Chondrocyte (in vitro differentiated cells): Measurements from ENCODE around the gene FRMPD4. TPM values are rescaled to one million over a fixed set of nuclear protein-coding genes. Genes with fewer than 3 reads are reported as not detected.
"Not testable (repeated sequence)": the region's sequence is repeated elsewhere in the genome, so short reads cannot be mapped to it uniquely, and the experiment has no call there.

Experiments
- DNase-seq: peaks from one replicate; pipeline ENCODE4 v3.0.0; 2021; ENCODE audit warnings: mixed read lengths, low spot score
- H3K27ac Mint-ChIP-seq: one replicate; pipeline ENCODE4 v1.8.0; 2021; ENCODE audit warnings: mild to moderate bottlenecking, moderate library complexity, mixed read lengths; ENCODE audit not compliant: unreplicated experiment
- H3K27me3 Mint-ChIP-seq: 2 replicates; pipeline ENCODE4 v1.8.0; 2021; ENCODE audit warnings: low read depth, mixed read lengths
- H3K36me3 Mint-ChIP-seq: 2 replicates; pipeline ENCODE4 v1.8.0; 2021; ENCODE audit warnings: low read depth, mixed read lengths
- H3K4me1 Mint-ChIP-seq: 2 replicates; pipeline ENCODE4 v1.8.0; 2021; ENCODE audit warnings: low read depth, mild to moderate bottlenecking, mixed read lengths
- H3K4me3 Mint-ChIP-seq: one replicate; pipeline ENCODE4 v1.8.0; 2021; ENCODE audit warnings: mild to moderate bottlenecking, moderate library complexity, mixed read lengths; ENCODE audit not compliant: unreplicated experiment
- H3K9me3 Mint-ChIP-seq: 2 replicates; pipeline ENCODE4 v1.8.0; 2021; ENCODE audit warnings: low read depth, mixed read lengths
- CTCF ChIP-seq: fragments of 200-600 bp; sonication (generic); IDR thresholded peaks from 2 replicates; pipeline ENCODE4 v1.5.0; 2021; ENCODE audit warnings: antibody characterized with exemption, mild to moderate bottlenecking, moderate library complexity
- total RNA-seq: library from RNA; stranded (reverse); gene quantifications from 3 replicates; pipeline ENCODE4 v1.2.1, GENCODE V29; 2021

The FRMPD4 gene
- total RNA-seq, 1 donor from 2014 or later, result 0.10 TPM

GRCh38 chrX:12489341-12489740 is 351.1 kb downstream of the FRMPD4 start:
- DNase-seq, result no peak

GRCh38 chrX:12494400-12495138 is 356.3 kb downstream of the FRMPD4 start:
- peaks cover 16% of the 10 kb centered on the region for H3K9me3 Mint-ChIP-seq
- DNase-seq, result no peak
- H3K4me3 Mint-ChIP-seq, result no peak overlapping the region
- no peak overlapping the region for H3K27ac Mint-ChIP-seq
- H3K4me1 Mint-ChIP-seq, result no peaks in the 10 kb centered on the region
- no peak for TF ChIP-seq CTCF
- no peaks in the 10 kb centered on the region for H3K36me3 Mint-ChIP-seq
- no peaks in the 10 kb centered on the region for H3K27me3 Mint-ChIP-seq

More at GRCh38 chrX:12489341-12489740, 351.1 kb downstream of the FRMPD4 start:
- TF ChIP-seq CTCF, result no peak
- Mint-ChIP-seq H3K27me3 (no peaks in the 10 kb centered on the region), H3K9me3 (peaks cover 14% of the 10 kb centered on the region), H3K4me1 (no peaks in the 10 kb centered on the region), H3K27ac (no peak overlapping the region), H3K36me3 (no peaks in the 10 kb centered on the region), H3K4me3 (no peak overlapping the region)

- H3K4me3 Mint-ChIP-seq, result no peak overlapping the region
- peaks cover 20% of the 10 kb centered on the region for H3K9me3 Mint-ChIP-seq
- no peak for DNase-seq
- no peak overlapping the region for H3K27ac Mint-ChIP-seq
- no peak for TF ChIP-seq CTCF
- no peaks in the 10 kb centered on the region for H3K27me3 Mint-ChIP-seq
- H3K4me1 Mint-ChIP-seq, result no peaks in the 10 kb centered on the region
- H3K36me3 Mint-ChIP-seq, result no peaks in the 10 kb centered on the region
Measured at GRCh38 chrX:12496343-12496742, 358.1 kb downstream of the FRMPD4 start.

GRCh38 chrX:12497832-12498591 is 359.7 kb downstream of the FRMPD4 start:
- H3K27ac Mint-ChIP-seq, result no peak overlapping the region
- H3K9me3 Mint-ChIP-seq, result peaks cover 19% of the 10 kb centered on the region
- TF ChIP-seq CTCF, result peak; percentile 16
- no peaks in the 10 kb centered on the region for H3K36me3 Mint-ChIP-seq
- H3K27me3 Mint-ChIP-seq, result no peaks in the 10 kb centered on the region
- no peak for DNase-seq
- H3K4me3 Mint-ChIP-seq, result no peak overlapping the region
- no peaks in the 10 kb centered on the region for H3K4me1 Mint-ChIP-seq

- Mint-ChIP-seq H3K36me3 (no peaks in the 10 kb centered on the region), H3K27ac (no peak overlapping the region), H3K4me3 (no peak overlapping the region), H3K4me1 (no peaks in the 10 kb centered on the region), H3K9me3 (peaks cover 18% of the 10 kb centered on the region), H3K27me3 (no peaks in the 10 kb centered on the region)
- no peak for TF ChIP-seq CTCF
- no peak for DNase-seq
Measured at GRCh38 chrX:12505127-12505526, 366.9 kb downstream of the FRMPD4 start.

GRCh38 chrX:12515384-12515783 is 377.1 kb downstream of the FRMPD4 start:
- H3K4me3 Mint-ChIP-seq, H3K36me3 Mint-ChIP-seq, H3K4me1 Mint-ChIP-seq, H3K27me3 Mint-ChIP-seq, H3K27ac Mint-ChIP-seq, DNase-seq: not testable (repeated sequence)
- H3K9me3 Mint-ChIP-seq, result peaks cover 52% of the 10 kb centered on the region
